NCI-H345 (cell line): Measurements from ENCODE around the gene ZNF384.
"Not testable (repeated sequence)": the region's sequence is repeated elsewhere in the genome, so short reads cannot be mapped to it uniquely, and the experiment has no call there.

Experiments
- DNase-seq: peaks from one replicate; lab custom pipeline; 2025; lab: John Stamatoyannopoulos, UW

Gene ZNF384

GRCh38 chr12:6688999-6689882, at the start of gene ZNF384:
Gene ZNF384 (minus strand): TSS chr12:6689375. CDS start chr12:6679520, 9,855 bp downstream.
- peak; percentile 99 for DNase-seq

DNA sequence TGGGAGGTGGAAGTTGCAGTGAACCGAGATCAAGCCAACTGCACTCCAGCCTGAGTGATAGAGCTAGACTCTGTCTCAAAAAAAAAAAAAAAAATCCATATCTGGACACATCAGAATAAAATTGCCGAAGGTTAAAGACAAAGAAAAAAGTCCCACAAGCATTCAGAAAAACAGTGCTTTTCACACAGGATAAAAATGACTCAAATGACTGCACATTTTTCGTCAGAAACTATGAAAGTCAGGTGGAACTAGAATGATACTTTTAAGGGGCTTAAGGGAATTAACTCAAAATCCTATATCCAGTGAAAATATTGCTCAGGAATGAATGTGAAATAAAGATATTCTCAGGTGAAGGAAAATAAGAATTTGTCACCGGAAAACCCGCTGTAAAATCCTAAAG, 47.6 kb upstream of the ZNF384 start:
- no peak for DNase-seq

DNA sequence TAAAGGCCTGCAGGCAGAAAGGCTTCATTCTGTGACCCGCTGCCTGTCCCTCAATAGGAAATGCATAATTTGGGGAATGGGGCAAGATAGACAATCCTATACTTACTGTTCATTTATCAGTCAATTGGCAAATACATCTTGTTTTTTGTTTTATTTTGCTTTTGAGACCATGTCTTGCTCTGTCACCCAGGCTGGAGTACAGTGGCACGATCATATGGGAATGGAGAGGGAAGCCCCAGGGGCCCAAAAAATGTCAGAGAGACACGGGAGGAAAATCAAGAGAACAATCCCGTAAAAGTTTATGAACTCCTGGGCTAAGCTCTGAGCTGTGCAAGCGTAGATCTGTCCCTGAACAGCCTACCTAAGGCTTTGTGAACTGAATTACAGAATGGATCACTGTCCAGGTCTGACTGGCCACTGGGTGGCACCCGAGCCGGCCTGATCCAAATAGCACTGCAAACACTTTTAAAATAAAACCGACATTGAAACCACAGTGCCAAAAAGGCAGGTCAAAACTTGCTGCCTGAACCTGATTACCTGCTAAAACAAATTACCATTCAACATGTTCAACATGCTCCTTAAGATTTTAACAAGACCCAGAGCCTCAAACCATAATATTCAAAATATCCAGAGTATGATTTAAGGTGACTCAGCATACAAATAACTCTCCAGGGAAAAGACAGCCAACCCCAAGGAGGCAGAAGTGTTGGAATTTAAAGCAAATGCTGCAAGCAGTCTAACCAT, 46.4 kb upstream of the ZNF384 start:
- DNase-seq = peak; percentile 38

GRCh38 chr12:6734506-6735387, 45.6 kb upstream of the ZNF384 start:
- DNase-seq = no peak

GRCh38 chr12:6730169-6730568, 41.0 kb upstream of the ZNF384 start:
- DNase-seq = no peak

GRCh38 chr12:6729186-6729585, 40.0 kb upstream of the ZNF384 start:
- no peak for DNase-seq

- DNase-seq = no peak
Measured at GRCh38 chr12:6725350-6725749, 36.2 kb upstream of the ZNF384 start.

GRCh38 chr12:6724409-6724797, 35.2 kb upstream of the ZNF384 start:
- no peak for DNase-seq

GRCh38 chr12:6723607-6724408, 34.6 kb upstream of the ZNF384 start, which contains the start of gene COPS7A:
Gene COPS7A (plus strand): TSS chr12:6724046. CDS start chr12:6724657, 611 bp downstream.
- DNase-seq = peak; percentile 100

GRCh38 chr12:6722863-6723262, 33.7 kb upstream of the ZNF384 start:
- no peak for DNase-seq

DNA sequence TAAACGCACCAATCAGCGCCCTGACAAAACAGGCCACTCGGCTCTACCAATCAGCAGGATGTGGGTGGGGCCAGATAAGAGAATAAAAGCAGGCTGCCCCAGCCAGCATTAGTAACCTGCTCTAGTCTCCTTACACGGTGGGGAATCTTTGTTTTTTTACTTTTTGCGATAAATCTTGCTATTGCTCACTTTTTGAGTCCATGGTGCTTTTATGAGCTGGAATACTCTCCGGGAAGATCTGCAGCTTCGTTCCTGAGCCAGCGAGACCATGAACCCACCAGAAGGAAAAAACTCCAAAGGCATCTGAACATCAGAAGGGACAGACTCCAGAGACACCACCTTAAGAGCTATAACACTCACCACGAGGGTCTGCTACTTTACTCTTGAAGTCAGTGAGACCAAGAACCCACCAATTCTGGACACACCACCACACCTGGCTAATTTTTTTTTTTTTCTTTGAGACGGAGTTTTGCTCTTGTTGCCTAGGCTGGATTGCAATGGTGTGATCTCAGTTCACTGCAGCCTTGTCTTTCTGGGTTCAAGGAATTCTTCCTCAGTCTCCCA, 27.8 kb upstream of the ZNF384 start:
- no peak for DNase-seq

- DNase-seq = not testable (repeated sequence)
Measured at GRCh38 chr12:6716031-6716873, 27.1 kb upstream of the ZNF384 start.

- DNase-seq = no peak
Measured at GRCh38 chr12:6708960-6709394, 19.8 kb upstream of the ZNF384 start.

GRCh38 chr12:6708351-6708750, 19.2 kb upstream of the ZNF384 start:
- not testable (repeated sequence) for DNase-seq

- DNase-seq = peak; percentile 29
Measured at GRCh38 chr12:6703631-6704030, 14.5 kb upstream of the ZNF384 start.

DNA sequence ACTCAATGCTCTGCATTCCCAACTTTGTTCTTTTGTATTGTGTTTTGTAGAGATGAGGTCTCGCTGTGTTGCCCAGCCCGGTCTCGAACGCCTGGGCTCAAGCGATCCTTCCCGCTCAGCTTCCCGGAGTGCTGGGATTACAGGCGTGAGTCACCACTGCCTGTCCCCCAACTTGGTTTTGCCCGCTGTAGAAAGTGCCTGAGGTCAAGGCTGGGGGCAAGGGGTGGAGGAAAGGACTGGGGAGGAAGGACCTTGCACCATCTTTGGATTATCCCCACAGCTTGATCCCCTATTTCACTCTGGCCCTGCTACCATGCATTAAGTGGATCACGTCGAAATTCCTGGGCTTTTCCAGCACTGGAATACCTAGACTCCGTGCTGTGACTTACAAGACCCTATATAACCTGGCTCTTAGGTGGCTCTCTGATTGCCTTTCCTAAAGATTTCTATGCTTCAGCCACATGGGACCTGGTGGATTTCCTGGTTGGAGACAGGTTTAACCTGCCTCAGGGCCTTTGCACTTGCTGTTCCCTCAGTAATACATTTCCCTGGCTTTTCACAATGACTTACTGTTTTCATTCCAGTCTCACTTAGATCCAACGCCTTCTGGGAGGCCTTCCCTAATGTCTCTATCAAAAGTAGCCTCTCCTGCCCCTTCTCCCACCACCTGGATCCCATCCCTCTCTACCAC, 12.0 kb upstream of the ZNF384 start:
- DNase-seq = no peak

- DNase-seq = peak; percentile 37
Measured at GRCh38 chr12:6700646-6701051, 11.5 kb upstream of the ZNF384 start, which contains the start of gene PIANP. Gene PIANP (minus strand): TSS chr12:6700815. CDS start chr12:6698061, 2,754 bp downstream.

GRCh38 chr12:6699989-6700645, 10.9 kb upstream of the ZNF384 start:
- peak; percentile 16 for DNase-seq
